ENCODE data around the gene IKBKE.

Gene IKBKE

GRCh38 chr1:206476058-206476457 lies 5.8 kb downstream of the IKBKE start:
- Histone ChIP-seq H3K36me3 (peaks cover 36% of the 10 kb centered on the region), H3K9me3 (no peaks in the 10 kb centered on the region), H3K4me1 (ENCODE audit: control insufficient read depth in 1 of 2, insufficient read depth in 1 of 2, low read depth in 1 of 2, low read length in 1 of 2) (peaks cover 19 to 24% of the 10 kb centered on the region in 2 experiments), H3K27me3 (no peaks in the 10 kb centered on the region), H3K4me3 (ENCODE audit: low read depth in 1 of 2, low read length in 1 of 2) (no peak overlapping the region), H3K27ac (no peak overlapping the region)
- no peak for TF ChIP-seq CTCF (IDR thresholded peaks at IDR 0.05)

GRCh38 chr1:206476591-206476990 lies 6.3 kb downstream of the IKBKE start:
- Histone ChIP-seq H3K27ac (no peak overlapping the region), H3K4me3 (ENCODE audit: low read depth in 1 of 2, low read length in 1 of 2) (no peak overlapping the region), H3K27me3 (no peaks in the 10 kb centered on the region), H3K9me3 (no peaks in the 10 kb centered on the region), H3K36me3 (peaks cover 36% of the 10 kb centered on the region), H3K4me1 (ENCODE audit: control insufficient read depth in 1 of 2, insufficient read depth in 1 of 2, low read depth in 1 of 2, low read length in 1 of 2) (peaks cover 14 to 19% of the 10 kb centered on the region in 2 experiments)
- TF ChIP-seq CTCF (IDR thresholded peaks at IDR 0.05): no peak

- Histone ChIP-seq H3K4me3 (ENCODE audit: low read depth in 1 of 2, low read length in 1 of 2) (no peak overlapping the region), H3K9me3 (no peaks in the 10 kb centered on the region), H3K27ac (no peak overlapping the region), H3K27me3 (no peaks in the 10 kb centered on the region), H3K36me3 (peaks cover 36% of the 10 kb centered on the region), H3K4me1 (ENCODE audit: control insufficient read depth in 1 of 2, insufficient read depth in 1 of 2, low read depth in 1 of 2, low read length in 1 of 2) (peaks cover 14 to 15% of the 10 kb centered on the region in 2 experiments)
- no peak for TF ChIP-seq CTCF (IDR thresholded peaks at IDR 0.05)
Measured at GRCh38 chr1:206477110-206477509, 6.8 kb downstream of the IKBKE start.

GRCh38 chr1:206477581-206478380 lies 7.5 kb downstream of the IKBKE start:
- Histone ChIP-seq H3K36me3 (peaks cover 36% of the 10 kb centered on the region), H3K27me3 (no peaks in the 10 kb centered on the region), H3K4me1 (ENCODE audit: control insufficient read depth in 1 of 2, insufficient read depth in 1 of 2, low read depth in 1 of 2, low read length in 1 of 2) (peaks cover 14 to 15% of the 10 kb centered on the region in 2 experiments), H3K9me3 (no peaks in the 10 kb centered on the region), H3K27ac (no peak overlapping the region), H3K4me3 (ENCODE audit: low read depth in 1 of 2, low read length in 1 of 2) (no peak overlapping the region)
- TF ChIP-seq CTCF (IDR thresholded peaks at IDR 0.05): no peak

- Histone ChIP-seq H3K36me3 (peaks cover 36% of the 10 kb centered on the region), H3K4me1 (ENCODE audit: control insufficient read depth in 1 of 2, insufficient read depth in 1 of 2, low read depth in 1 of 2, low read length in 1 of 2) (peaks cover 7 to 8% of the 10 kb centered on the region in 2 experiments), H3K4me3 (ENCODE audit: low read depth in 1 of 2, low read length in 1 of 2) (no peak overlapping the region), H3K27ac (no peak overlapping the region), H3K27me3 (no peaks in the 10 kb centered on the region), H3K9me3 (no peaks in the 10 kb centered on the region)
- TF ChIP-seq CTCF (IDR thresholded peaks at IDR 0.05): no peak
Measured at GRCh38 chr1:206478746-206479145, 8.5 kb downstream of the IKBKE start.
